ENCODE results near the gene PROSER1.

DNA sequence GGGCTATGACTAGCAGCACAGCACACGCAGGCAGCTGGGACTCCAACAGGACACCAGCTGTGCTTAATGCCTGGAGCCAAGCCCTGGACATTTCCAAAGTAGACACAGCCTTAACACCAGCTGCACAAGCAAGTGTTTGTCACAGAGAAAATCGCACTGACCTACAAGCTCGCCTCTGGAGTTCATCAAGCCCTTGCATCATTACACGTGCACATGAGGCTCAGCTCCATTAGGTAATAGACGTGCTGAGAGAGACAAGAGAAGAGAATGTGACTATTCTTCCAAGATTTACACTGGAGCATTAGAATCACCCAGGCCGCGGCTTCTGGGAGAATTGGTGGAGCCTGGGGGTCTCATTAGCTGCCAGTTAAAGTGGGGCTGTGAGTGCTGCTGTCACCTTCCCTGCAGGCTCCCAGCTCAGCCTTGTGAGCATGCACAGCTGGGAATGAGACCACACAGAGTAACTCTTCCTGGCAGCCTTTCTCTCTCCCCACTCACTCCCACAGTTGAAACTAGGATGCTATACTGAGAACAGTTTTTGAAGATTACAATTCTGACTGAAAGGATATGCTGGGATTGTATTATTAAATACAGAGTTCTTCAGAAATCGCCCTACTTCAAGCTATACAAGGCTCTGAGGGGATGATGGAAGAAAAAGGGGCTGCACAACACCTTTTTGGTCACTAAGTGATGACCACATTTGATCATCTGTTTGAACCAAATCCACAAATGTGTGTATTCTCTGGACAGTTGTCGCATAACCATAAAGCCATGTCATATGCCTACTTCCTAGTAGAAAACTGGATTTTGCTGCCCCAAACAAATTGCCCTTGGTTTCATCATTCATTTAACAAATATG is 57.8 kb downstream of the PROSER1 start:
- TF ChIP-seq EZH2 (optimal IDR thresholded peaks at IDR 0.05; ENCODE audit: low read depth, low read length) (no peak), EZH2phosphoT487 (IDR thresholded peaks at IDR 0.05; ENCODE audit: low read length) (no peak)
- TF ChIP-seq, protein P1, sequence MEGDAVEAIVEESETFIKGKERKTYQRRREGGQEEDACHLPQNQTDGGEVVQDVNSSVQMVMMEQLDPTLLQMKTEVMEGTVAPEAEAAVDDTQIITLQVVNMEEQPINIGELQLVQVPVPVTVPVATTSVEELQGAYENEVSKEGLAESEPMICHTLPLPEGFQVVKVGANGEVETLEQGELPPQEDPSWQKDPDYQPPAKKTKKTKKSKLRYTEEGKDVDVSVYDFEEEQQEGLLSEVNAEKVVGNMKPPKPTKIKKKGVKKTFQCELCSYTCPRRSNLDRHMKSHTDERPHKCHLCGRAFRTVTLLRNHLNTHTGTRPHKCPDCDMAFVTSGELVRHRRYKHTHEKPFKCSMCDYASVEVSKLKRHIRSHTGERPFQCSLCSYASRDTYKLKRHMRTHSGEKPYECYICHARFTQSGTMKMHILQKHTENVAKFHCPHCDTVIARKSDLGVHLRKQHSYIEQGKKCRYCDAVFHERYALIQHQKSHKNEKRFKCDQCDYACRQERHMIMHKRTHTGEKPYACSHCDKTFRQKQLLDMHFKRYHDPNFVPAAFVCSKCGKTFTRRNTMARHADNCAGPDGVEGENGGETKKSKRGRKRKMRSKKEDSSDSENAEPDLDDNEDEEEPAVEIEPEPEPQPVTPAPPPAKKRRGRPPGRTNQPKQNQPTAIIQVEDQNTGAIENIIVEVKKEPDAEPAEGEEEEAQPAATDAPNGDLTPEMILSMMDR (IDR thresholded peaks at IDR 0.05; ENCODE audit: low read length) = no peak

Data from MM.1S (cell line).